ENCODE results near the gene GRN. TPM values are rescaled to one million over a fixed set of nuclear protein-coding genes. Genes with fewer than 3 reads are reported as not detected.

GRN gene
- polyA plus RNA-seq, 1 of the 3 experiments (the other 2 are of a cell fraction): 442 TPM

- peaks cover 45 to 54% of the 10 kb centered on the region in 2 experiments for H3K36me3 ChIP-seq (replicated peaks in 1 of 2; ENCODE audit: control insufficient read depth in 1 of 2, insufficient read depth in 2 of 2, low read length in 1 of 2)
- CTCF ChIA-PET: interaction anchor here (0.8 to 2.5 kb wide), 11 partner anchors 9 to 212 kb away, joined by 3 to 13 read pairs (median 4); partner anchors contain the start of genes ITGA2B and TMUB2
- POLR2A ChIA-PET: no interaction called here
- TF ChIP-seq MAX (IDR thresholded peaks at IDR 0.05; ENCODE audit: low read depth) (no peak), USF2 (IDR thresholded peaks at IDR 0.05; ENCODE audit: borderline replicate concordance, low read depth, low read length) (no peak), MXI1 (IDR thresholded peaks at IDR 0.05; ENCODE audit: low read depth, low read length) (no peak), MEF2A (IDR thresholded peaks at IDR 0.05; ENCODE audit: borderline replicate concordance, low read depth) (no peak), FOSL2 (IDR thresholded peaks at IDR 0.05; ENCODE audit: borderline replicate concordance, low read depth) (no peak), SIN3A (IDR thresholded peaks at IDR 0.05; ENCODE audit: borderline replicate concordance, low read depth, low read length) (no peak), ZBTB33 (IDR thresholded peaks at IDR 0.05; ENCODE audit: borderline replicate concordance, low read depth) (no peak), JUND (IDR thresholded peaks at IDR 0.05) (no peak), TCF12 (IDR thresholded peaks at IDR 0.05) (no peak), REST (IDR thresholded peaks at IDR 0.05; ENCODE audit: low read depth, low read length) (no peak), SMC3 (IDR thresholded peaks at IDR 0.05; ENCODE audit: low read depth, low read length) (no peak)
- no peak overlapping the region for H3K4me3 ChIP-seq (ENCODE audit: low read depth in 2 of 2, low read length in 1 of 2)
- no peaks in the 10 kb centered on the region for H3K9me3 ChIP-seq
- 96% methylated on average over 39 of the region's 41 CpGs for WGBS (ENCODE audit: low lambda C conversion rate)
- H3K27me3 ChIP-seq (ENCODE audit: insufficient read depth): no peaks in the 10 kb centered on the region
- no peak for DNase-seq
- H3F3A ChIP-seq (replicated peaks; ENCODE audit: insufficient read depth): no peaks in the 10 kb centered on the region
- H3K27ac ChIP-seq (ENCODE audit: low read depth in 2 of 2, low read length in 1 of 2): no peak overlapping the region
- H2AFZ ChIP-seq (ENCODE audit: low read depth): no peak overlapping the region
- no peaks in the 10 kb centered on the region for H3K79me2 ChIP-seq (ENCODE audit: insufficient read depth)
- H4K20me1 ChIP-seq (ENCODE audit: insufficient read depth): no peaks in the 10 kb centered on the region
- H3K9me2 ChIP-seq: no peaks in the 10 kb centered on the region
- no peak overlapping the region for H3K4me2 ChIP-seq
- H3K9ac ChIP-seq: no peak overlapping the region
- H3K4me1 ChIP-seq (ENCODE audit: control insufficient read depth in 1 of 2, insufficient read depth in 2 of 2, low read depth in 1 of 2, low read length in 1 of 2): no peaks in the 10 kb centered on the region
Observed at GRCh38 chr17:44398692-44399691, 53.9 kb downstream of the GRN start.

All from SK-N-SH (cell line).